ENCODE results near the gene HDAC4.

- TF ChIP-seq CTCF (IDR thresholded peaks at IDR 0.05) (no peak), POLR2A (IDR thresholded peaks at IDR 0.05) (no peak)
Observed at GRCh38 chr2:239006622-239007285, 394.1 kb downstream of the HDAC4 start.
